GM10847 (cell line): ENCODE results near the gene ACCS.

Source experiments
- POLR2A ChIP-seq: IDR thresholded peaks from 2 replicates; pipeline ENCODE4 v1.6.1; 2011; ENCODE audit not compliant: insufficient read length; ENCODE audit errors: extremely low read depth

Gene ACCS

DNA sequence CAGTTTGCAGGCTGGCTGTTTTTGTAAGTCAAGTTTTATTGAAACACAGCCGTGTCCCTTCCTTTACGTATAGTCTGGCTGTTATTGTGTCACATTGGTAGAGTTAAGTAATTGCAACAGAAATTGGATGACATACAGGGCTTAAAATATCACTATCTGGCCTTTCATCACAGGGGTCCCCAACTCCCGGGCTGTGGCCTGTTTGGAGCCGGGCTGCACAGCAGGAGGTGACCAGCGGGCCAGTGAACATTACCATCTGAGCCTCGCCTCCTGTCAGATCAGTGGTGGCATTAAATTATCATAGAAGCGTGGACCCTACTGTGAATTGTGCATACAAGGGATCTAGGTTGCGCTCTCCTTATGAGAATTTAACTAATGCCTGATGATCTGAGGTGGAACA lies 61.1 kb downstream of the ACCS start:
- TF ChIP-seq POLR2A, result no peak

DNA sequence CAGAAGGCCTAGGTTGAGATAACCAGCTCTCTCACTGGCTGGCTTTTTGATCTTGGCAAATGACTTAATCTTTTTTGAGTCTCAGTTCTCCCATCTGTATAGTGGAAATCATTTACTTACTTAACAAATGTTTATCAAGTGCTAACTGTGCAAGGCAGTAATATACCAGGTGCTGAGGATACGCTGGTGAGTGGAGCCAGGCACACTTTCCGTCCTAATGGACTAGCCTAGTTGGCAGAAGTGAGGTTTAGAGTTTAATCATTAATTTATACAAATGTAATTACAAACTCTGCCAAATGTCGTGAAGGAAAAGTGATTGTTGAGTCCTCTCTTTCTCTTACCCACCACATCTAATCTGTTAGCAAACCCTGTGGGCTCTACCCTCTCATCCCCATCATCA lies 62.7 kb downstream of the ACCS start:
- TF ChIP-seq POLR2A, result no peak

DNA sequence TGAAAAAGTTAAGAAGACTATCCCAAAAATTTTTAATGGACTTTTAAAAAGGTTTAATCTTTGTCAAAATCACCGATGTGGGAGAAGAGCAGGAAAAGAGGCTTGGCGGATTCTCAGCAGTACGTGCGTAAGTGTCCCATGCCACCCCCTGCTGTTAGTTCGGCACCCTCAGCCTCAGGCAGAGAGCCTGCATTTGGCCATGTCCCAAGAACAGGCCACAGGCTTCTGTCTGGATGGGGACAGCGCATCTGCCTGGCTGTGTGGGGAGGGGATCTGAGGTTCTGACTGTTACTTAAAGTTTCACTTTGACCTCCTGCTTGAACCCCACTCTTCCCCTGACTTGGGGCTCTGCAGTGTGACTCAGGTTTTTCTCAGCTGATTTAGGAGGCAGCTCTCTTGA lies 64.7 kb downstream of the ACCS start:
- TF ChIP-seq POLR2A, result no peak

DNA sequence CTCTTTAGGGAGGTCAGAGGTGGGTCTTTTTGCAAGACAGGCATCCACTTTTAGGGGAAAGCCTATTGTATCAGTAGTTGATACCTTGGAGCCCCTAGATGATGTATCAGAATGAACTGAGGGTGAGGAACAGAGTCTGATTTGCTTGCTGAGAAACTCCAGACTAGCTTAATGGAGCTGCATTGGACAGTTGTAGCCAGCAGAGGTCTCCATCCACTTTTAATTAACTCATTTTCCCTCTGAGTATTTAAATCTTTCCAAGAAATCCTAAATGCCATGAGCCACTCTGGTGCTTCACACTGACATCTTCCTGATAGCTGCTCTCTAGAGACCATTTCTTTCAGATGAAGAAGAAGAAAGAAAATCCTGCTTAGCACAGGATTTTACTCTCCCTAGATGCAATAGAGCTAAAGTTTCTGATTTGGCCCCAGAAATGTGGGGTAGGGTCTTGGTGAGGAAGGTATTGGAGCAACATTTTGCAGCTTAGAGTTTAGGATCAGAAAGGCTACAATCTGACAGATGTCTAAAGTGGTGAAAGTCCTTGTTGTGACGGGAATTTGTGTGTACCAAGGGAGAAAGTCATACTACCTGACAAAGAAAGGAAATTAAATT lies 67.4 kb downstream of the ACCS start:
- TF ChIP-seq POLR2A, result no peak
